Liver (tissue), 2 donors: Measurements from ENCODE around the gene HCN3.

Experiments used
- TF ChIP-seq, protein P1 (sequence below): fragments of 150-350 bp; IDR thresholded peaks from 2 replicates; pipeline ENCODE4 v1.5.1; 2017; ENCODE audit warnings: improper control_type of control experiment, low read depth, low read length; ENCODE audit not compliant: missing input control
- TF ChIP-seq, protein P2 (sequence below): IDR thresholded peaks from 2 replicates; pipeline ENCODE4 v1.6.1; 2016; ENCODE audit warnings: antibody characterized with exemption
- donor health status: healthy.

GRCh38 chr1:155272466-155273342, 4.6 kb upstream of the HCN3 start:
- TF ChIP-seq, protein P1, sequence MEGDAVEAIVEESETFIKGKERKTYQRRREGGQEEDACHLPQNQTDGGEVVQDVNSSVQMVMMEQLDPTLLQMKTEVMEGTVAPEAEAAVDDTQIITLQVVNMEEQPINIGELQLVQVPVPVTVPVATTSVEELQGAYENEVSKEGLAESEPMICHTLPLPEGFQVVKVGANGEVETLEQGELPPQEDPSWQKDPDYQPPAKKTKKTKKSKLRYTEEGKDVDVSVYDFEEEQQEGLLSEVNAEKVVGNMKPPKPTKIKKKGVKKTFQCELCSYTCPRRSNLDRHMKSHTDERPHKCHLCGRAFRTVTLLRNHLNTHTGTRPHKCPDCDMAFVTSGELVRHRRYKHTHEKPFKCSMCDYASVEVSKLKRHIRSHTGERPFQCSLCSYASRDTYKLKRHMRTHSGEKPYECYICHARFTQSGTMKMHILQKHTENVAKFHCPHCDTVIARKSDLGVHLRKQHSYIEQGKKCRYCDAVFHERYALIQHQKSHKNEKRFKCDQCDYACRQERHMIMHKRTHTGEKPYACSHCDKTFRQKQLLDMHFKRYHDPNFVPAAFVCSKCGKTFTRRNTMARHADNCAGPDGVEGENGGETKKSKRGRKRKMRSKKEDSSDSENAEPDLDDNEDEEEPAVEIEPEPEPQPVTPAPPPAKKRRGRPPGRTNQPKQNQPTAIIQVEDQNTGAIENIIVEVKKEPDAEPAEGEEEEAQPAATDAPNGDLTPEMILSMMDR: no peak
- TF ChIP-seq, protein P2, sequence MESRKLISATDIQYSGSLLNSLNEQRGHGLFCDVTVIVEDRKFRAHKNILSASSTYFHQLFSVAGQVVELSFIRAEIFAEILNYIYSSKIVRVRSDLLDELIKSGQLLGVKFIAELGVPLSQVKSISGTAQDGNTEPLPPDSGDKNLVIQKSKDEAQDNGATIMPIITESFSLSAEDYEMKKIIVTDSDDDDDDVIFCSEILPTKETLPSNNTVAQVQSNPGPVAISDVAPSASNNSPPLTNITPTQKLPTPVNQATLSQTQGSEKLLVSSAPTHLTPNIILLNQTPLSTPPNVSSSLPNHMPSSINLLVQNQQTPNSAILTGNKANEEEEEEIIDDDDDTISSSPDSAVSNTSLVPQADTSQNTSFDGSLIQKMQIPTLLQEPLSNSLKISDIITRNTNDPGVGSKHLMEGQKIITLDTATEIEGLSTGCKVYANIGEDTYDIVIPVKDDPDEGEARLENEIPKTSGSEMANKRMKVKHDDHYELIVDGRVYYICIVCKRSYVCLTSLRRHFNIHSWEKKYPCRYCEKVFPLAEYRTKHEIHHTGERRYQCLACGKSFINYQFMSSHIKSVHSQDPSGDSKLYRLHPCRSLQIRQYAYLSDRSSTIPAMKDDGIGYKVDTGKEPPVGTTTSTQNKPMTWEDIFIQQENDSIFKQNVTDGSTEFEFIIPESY: no peak
